NCI-H146 treated with DMSO at 0.1 percent for 48 hours (cell line): ENCODE measurements around the gene HUNK.
"Not testable (repeated sequence)": the region's sequence is repeated elsewhere in the genome, so short reads cannot be mapped to it uniquely, and the experiment has no call there.

Experiments used
- DNase-seq: peaks from one replicate; lab custom pipeline; 2025; ENCODE audit not compliant: unreplicated experiment; lab: John Stamatoyannopoulos, UW

HUNK gene

DNA sequence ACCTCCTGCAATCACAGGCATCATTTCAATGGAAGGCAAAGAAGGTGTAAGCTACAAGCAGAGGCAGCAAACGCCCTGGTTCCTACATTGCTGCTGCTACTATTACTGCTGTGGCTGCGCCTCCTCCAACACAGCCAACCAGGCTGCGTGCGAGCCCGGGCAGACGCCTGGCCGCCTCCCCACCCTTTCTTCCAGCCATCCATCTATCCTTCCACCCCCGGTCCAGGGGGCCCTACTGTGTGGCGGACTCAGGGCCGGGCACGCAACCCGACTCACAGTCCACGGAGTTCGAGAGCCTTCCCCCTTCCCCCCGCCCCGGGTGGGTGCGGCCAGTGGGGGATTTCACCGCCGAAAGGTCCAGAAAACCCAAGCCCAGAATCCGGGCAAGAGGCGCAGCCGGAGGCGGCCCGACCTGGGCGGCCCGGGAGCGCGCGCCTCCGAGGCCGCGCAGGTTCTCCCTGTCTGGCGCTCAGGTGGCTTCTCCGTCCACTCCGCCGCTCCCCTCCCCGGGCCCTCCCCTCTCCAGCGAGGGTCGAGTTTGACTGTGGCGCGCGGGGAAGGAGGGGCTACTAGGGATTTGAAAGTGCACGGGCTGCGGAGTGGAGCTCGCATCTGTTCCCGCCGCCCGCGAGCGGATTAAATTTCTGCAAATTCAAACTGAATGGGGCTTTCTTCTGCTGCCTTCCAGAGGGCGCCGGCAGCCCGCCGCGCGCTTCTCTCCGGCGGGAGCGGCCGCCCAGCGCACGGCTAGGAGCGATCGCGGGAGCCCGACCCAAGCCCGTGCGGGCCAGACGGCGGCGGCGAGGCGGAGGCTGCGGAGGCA, at the start of gene HUNK:
Gene HUNK (plus strand): TSS at position 569 of the 823 bp plus-strand sequence. CDS start 655 bp downstream, outside the sequence.
- DNase-seq, result peak; percentile 1

GRCh38 chr21:31829736-31830472, 42.9 kb upstream of the HUNK start:
- no peak for DNase-seq

DNA sequence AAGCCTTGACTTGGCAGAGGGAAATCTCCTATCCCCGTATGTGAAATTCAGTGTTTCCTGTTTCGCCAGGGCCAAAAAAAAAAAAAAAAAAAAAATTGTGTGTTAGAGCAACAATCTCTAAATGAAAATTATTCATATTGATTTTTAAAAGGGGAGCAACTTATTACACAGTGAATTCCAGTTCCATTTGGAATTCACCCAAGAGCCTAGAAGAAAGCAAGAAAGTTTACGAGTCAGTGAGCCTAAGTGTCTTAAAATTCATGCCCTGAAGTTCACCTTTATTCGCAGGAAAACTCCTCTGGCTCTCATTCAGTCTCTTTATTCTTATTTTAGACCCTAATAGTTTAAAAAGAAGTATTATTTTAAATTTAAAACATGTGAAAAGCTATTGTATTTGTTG, 42.1 kb upstream of the HUNK start:
- no peak for DNase-seq

DNA sequence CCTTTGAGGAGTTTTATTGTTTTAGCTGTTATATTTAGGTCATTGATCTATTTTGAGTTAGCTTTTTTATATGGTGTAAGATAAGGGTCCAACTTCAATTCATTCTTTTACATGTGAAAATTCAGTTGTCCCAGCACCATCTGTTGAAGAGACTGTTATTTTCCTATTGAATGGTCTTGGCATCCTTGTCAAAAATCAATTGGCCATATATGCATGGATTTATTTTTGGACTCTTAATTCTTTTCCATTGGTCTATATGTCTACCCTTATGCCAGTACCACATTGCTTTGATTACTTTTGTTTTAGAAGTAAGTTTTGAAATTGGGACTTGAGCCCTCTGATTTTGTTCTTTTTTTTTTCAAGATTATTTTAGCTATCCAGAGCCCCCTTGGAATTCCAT, 35.8 kb upstream of the HUNK start:
- no peak for DNase-seq

DNA sequence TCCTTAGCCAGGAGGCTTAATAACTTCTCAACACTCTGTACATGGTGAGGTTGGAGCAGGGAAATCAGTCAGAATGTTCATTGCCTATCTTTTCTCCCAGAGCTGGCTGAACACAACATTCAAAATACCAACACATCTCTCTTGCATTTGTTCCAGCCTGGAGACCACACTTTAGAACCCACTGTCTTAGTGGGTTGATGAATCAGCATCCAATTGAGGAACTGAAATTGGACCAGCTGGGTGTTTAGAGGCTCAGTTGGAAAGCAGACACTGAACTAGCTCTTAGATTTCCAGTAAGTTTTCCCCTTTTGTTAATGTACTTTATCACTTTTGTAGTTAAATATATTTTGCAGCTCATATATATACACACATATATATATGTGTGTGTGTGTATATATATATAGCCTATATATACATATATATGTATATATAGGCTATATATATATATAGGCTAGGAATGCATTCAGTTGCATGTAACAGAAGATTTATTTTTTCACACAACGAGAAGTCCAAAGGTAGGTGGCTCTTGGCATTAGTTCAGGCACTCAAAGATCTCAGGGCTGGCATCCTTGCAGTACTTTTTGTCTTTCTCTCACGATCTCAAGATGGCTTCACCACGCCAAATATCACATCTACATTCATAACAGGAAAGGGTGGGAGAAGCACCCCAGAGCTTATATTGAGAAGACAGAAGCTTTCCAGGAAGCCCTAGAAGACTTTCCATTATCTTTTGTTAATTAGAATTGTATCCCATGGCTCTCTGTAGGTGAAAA, 35.0 kb upstream of the HUNK start:
- no peak for DNase-seq

DNA sequence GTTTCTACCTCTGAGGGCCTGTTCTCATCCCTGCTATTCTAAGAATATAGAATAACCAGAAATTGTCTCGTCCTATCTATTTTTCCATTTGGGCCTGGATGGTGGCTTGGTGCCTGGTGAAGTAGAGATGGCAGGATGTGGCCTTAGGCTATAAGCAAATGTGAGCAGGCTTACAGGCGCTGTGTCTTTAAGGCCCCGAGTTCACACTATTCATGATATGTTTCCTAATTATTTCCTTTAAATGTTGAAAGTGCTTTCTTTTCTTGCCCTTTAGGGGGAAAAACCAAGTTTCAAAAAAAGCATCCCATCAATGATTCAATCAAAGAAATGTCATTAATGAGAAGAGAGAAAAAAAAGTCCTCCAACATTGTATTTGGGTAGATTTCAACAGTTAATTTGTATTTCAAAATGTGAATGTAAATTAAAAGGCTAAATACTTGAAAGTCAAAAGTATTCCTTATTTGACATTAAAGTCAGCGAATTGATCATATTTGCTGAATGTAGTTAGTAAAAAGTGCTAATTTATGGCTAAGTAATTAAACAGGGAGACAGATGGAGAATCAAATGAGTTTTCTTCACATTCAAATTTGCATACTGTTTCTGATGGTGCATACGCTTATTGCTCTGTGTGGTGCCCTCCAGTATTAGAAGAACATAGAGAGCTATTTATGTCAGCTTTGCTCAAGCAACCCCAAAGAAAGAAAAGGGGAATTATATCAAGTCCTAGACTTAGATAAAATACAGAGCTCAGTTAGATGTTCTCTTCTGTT, 34.0 kb upstream of the HUNK start:
- no peak for DNase-seq

DNA sequence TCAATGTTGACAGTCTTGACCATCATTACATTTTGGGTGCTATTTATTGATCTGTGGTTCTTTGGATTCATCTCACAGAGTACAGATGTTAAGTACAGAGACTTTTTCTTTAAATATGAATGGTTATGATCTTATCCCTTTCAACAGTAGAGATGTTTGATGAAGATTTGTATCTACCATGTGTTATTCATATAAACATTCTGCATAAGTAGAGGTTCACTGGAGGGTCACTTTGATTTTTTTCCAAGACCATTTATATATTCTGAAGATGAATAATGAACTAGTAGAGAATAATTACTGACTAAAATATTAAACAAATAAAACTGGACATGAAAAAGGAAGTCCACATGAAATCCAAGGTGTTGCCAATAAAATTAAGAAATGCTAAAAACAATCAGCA, 28.6 kb upstream of the HUNK start:
- no peak for DNase-seq

- no peak for DNase-seq
Observed at GRCh38 chr21:31845151-31845729, 27.6 kb upstream of the HUNK start.

- no peak for DNase-seq
Observed at GRCh38 chr21:31846690-31847089, 26.1 kb upstream of the HUNK start.

- DNase-seq, result no peak
Observed at GRCh38 chr21:31847761-31848160, 25.1 kb upstream of the HUNK start.

- no peak for DNase-seq
Observed at GRCh38 chr21:31848326-31848985, 24.4 kb upstream of the HUNK start.

DNA sequence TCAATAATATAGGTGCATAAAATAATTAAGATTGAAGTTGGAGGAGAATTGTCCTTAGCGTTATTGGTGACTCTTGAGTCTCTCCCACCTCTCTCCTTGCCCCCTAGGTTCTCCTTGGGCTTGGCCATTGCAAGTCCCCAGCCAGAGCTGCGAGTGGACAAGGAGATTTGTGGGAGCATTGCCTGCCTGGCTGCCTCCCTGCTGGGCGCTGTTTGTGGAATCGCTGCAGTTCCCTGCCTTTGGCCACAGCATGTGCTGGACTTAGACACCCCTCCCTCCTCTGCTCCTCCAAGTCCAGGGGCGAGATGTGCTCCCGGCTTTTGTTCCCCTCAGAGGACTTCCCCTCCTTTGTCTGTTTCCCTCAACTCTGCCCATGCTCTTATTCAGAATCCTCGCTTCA, 21.9 kb upstream of the HUNK start:
- no peak for DNase-seq

- DNase-seq, result no peak
Observed at GRCh38 chr21:31855180-31855579, 17.6 kb upstream of the HUNK start.

- DNase-seq, result no peak
Observed at GRCh38 chr21:31857096-31857495, 15.7 kb upstream of the HUNK start.

GRCh38 chr21:31857631-31858030, 15.2 kb upstream of the HUNK start:
- DNase-seq, result not testable (repeated sequence)

DNA sequence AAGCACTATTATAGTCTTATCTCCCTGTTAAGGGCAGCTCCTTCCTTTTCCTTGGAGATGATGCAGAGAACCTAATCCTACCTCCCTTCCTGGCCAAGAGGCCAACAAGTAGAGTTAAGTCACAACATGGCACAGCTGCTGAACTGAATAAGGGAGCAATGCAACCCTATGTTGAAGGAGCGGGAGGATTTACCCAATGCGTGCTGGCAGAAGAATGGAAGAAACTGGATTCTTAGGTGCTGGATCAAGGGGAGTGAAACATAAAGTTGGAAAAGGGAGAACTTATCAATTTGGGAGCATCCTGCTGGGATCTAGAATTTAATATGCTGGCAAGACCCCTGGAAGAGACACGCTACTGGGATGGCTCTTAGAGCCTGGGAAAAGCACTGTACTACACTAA, 12.0 kb upstream of the HUNK start:
- no peak for DNase-seq

- DNase-seq, result no peak
Observed at GRCh38 chr21:31862078-31862477, 10.7 kb upstream of the HUNK start.

GRCh38 chr21:31865429-31865970, 7.3 kb upstream of the HUNK start:
- no peak for DNase-seq

GRCh38 chr21:31866077-31866511, 6.7 kb upstream of the HUNK start:
- peak; percentile 25 for DNase-seq

DNA sequence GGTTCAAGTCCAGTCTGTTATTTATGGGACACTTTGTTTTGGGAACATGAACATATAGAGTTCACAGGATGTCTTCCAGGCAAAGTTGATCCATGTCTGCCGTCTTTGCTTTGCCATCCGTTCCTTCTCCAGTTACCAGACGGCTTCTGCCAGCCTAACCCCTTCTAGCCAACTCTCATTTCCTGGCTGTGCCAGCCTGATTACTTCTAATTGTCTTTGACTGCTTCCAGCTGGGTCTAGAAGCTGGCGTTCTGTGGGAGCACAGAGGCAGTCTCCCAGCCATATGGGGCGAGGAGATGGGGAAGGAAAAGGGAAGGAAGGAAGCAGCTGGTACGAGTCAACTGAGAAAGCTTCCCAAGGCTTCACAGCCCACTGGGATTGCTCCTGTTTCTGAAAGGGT, 3.1 kb upstream of the HUNK start:
- DNase-seq, result no peak
